Common myeloid progenitor, CD34-positive (primary cell): ENCODE results near the gene FBXO45. TPM values are rescaled to one million over a fixed set of nuclear protein-coding genes. Genes with fewer than 3 reads are reported as not detected.
"Not testable (repeated sequence)": the region's sequence is repeated elsewhere in the genome, so short reads cannot be mapped to it uniquely, and the experiment has no call there.

ENCODE experiments used
- CTCF ChIA-PET: fragments of 350-600 bp; sonication (Branson Sonifier 250); formaldehyde crosslinking; loops from one replicate; lab custom pipeline; 2021; ENCODE audit warnings: antibody characterized with exemption; lab: Charles Lee
- POLR2A ChIA-PET: fragments of 350-600 bp; sonication (Branson Sonifier 250); formaldehyde crosslinking; loops from one replicate; lab custom pipeline; 2021; ENCODE audit warnings: antibody characterized with exemption; lab: Charles Lee
- DNase-seq, 3 donors: peaks; one replicate each; pipeline versions ENCODE4 v3.0.0 to v3.0.0-alpha.2; 2013
- H3K27ac ChIP-seq, 2 experiments: 1 replicate in 1 of 2; 2 replicates in 1 of 2; pipeline ENCODE4 v1.7.0; 2013; ENCODE audit warnings: inconsistent platforms in 2 of 2, low read length in 2 of 2, mild to moderate bottlenecking in 2 of 2, low read depth in 1 of 2, moderate library complexity in 1 of 2; ENCODE audit not compliant: severe bottlenecking in 2 of 2, insufficient read depth in 1 of 2, poor library complexity in 1 of 2
- H3K27me3 ChIP-seq, 5 experiments: replicated peaks in 2 of 5; 1 replicate in 3 of 5; 2 replicates in 2 of 5; pipeline versions ENCODE4 v1.6.1 to v1.7.0; 2013; ENCODE audit warnings: low read length in 4 of 5, mild to moderate bottlenecking in 2 of 5, moderate library complexity in 2 of 5, inconsistent platforms in 1 of 5; ENCODE audit not compliant: insufficient read depth in 5 of 5, control insufficient read depth in 4 of 5
- H3K36me3 ChIP-seq, 4 experiments: 1 replicate in 2 of 4; 2 replicates in 2 of 4; pipeline versions ENCODE4 v1.6.1 to v1.7.0; 2013; ENCODE audit warnings: low read length in 3 of 4, control low read depth in 1 of 4, mild to moderate bottlenecking in 1 of 4; ENCODE audit not compliant: control insufficient read depth in 4 of 4, insufficient read depth in 4 of 4
- H3K4me1 ChIP-seq, 4 experiments: 1 replicate in 3 of 4; 2 replicates in 1 of 4; pipeline versions ENCODE4 v1.6.1 to v1.7.1; 2013; ENCODE audit warnings: low read length in 3 of 4, mild to moderate bottlenecking in 3 of 4, control low read depth in 1 of 4, inconsistent platforms in 1 of 4, moderate library complexity in 1 of 4; ENCODE audit not compliant: control insufficient read depth in 4 of 4, insufficient read depth in 4 of 4; ENCODE audit errors: control extremely low read depth in 1 of 4
- H3K4me3 ChIP-seq, 7 experiments: 1 replicate in 4 of 7; 2 replicates in 3 of 7; pipeline versions ENCODE4 v1.5.1 to v1.7.0; 2013; ENCODE audit warnings: mild to moderate bottlenecking in 7 of 7, low read length in 6 of 7, moderate library complexity in 6 of 7, inconsistent platforms in 2 of 7, low read depth in 2 of 7, control low read depth in 1 of 7; ENCODE audit not compliant: insufficient read depth in 4 of 7, control insufficient read depth in 1 of 7; ENCODE audit errors: extremely low read depth in 1 of 7
- H3K9me3 ChIP-seq, 5 experiments: 1 replicate in 4 of 5; 2 replicates in 1 of 5; pipeline versions ENCODE4 v1.6.1 to v1.7.1; 2013; ENCODE audit warnings: low read length in 4 of 5, mild to moderate bottlenecking in 2 of 5, inconsistent platforms in 1 of 5, low read depth in 1 of 5, moderate library complexity in 1 of 5; ENCODE audit not compliant: control insufficient read depth in 4 of 5, insufficient read depth in 2 of 5; ENCODE audit errors: control extremely low read depth in 1 of 5
- WGBS: methylation state at CpG from one replicate; pipeline ENCODE4 v1.1.5; 2013; ENCODE audit not compliant: insufficient coverage; 5-methylcytosine and 5-hydroxymethylcytosine counted together
- polyA plus RNA-seq: library from polyadenylated mRNA; unstranded; fragments of 120-200 nt; gene quantifications from one replicate; pipeline ENCODE4 v1.2.1, GENCODE V29; 2013

The FBXO45 gene, protein sequence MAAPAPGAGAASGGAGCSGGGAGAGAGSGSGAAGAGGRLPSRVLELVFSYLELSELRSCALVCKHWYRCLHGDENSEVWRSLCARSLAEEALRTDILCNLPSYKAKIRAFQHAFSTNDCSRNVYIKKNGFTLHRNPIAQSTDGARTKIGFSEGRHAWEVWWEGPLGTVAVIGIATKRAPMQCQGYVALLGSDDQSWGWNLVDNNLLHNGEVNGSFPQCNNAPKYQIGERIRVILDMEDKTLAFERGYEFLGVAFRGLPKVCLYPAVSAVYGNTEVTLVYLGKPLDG
- 12.2 TPM for polyA plus RNA-seq

DNA sequence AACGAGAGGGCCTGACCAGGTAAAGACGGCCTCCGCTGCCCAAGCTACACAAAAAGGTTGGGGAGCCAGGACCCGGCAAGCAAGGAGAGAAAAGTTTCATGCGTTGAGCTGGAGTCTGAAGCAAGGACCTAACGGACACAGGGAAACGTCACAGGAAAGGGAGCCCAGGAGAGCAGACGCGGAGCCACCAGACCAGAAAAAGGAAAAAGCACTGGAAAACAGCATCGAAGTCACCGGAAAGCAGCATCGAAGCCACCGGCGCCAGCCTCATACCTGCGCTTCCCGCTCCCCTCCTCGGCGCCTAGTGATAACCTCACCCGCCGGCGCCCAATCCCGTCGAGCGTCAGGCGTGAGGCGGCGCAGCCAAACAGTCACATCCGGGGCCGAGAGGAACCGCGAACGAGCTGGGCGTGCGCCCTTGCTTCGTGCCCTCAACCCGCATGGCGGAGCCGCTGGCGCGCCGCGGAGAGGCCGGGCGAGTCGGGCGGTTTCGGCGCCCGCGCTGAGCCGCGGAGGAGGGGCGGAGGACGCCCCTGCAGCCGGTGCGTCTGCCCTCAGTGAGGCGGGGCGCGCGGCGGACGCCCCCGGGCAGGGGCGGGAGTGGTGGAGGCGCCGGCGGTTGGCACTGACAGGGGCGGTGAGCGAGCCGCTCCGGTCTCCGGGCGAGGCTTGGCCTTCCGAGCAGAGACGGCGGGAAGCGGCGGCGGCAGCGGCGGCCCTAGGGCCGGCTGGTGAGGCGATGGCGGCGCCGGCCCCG, at the start of gene FBXO45, which contains the start of gene WDR53:
TSS of gene FBXO45 (plus strand) at position 415 of the 757 bp plus-strand sequence. CDS start at position 740, 325 bp downstream.
TSS of gene WDR53 (minus strand) at position 309 of the 757 bp plus-strand sequence. CDS start 7,079 bp downstream, outside the sequence.
- WGBS: under 1% methylated on average over 62 of the region's 87 CpGs

DNA sequence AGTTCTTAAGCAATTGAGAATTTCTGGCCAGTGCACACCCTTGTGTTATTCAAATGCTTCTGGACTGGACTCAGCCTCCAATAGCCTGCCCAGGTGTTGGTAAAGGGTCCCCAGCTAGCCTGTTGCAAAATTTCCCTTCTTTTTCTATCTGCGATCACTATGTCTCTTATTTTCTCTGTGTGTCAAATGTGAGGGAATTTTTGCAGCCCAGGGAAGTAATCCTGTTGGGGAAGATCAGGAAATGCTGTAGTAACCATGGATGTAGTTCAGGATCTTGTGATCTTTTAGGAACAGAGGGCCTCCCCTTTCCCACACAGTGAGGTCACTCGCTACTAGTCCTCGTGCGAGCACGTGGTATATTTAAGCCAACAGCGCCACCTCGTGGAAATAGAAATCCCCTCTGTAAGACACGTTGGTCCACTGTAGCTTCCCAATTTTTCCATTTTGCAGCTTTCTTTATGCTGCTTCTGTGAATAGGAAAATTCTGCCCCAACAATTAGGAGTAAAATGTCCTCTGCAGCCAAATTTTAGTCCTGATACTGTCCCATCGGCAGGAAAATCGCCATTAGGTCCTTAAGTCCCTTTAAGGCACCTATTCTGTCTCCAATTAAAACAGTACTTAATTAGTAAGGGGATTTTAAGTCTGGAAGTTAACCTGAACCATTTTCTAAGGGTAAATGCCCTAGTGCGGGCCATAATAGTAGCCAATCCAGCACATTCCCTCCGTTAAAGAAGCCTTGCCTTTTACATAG, 49.3 kb upstream of the FBXO45 start:
- ChIA-PET POLR2A (no interaction called here), CTCF (interaction anchor here (0.6 to 1.7 kb wide), 4 partner anchors 32 to 1125 kb away, joined by 3 to 5 read pairs (median 4); no protein-coding TSS in a partner anchor)
- Histone ChIP-seq H3K9me3 (peaks cover 0 to 58% (median 34%) of the 10 kb centered on the region in 5 experiments), H3K27me3 (no peaks in the 10 kb centered on the region), H3K36me3 (no peaks in the 10 kb centered on the region), H3K4me3 (peak overlapping the region in 1 of 7 experiments; percentile 4), H3K4me1 (no peaks in the 10 kb centered on the region), H3K27ac (no peak overlapping the region)
- DNase-seq: peak; percentile 49 to 69 (median 67)
- 43% methylated on average over 4 of the region's 12 CpGs for WGBS

More for the DNA sequence above, at the start of gene FBXO45, which contains the start of gene WDR53:
- ChIA-PET CTCF (interaction anchor here (0.6 to 2.1 kb wide), 5 partner anchors 40 to 245 kb away, joined by 3 to 11 read pairs (median 3); no protein-coding TSS in a partner anchor), POLR2A (interaction anchor here (0.5 to 1.2 kb wide), 4 partner anchors 38 to 144 kb away, joined by 3 to 4 read pairs (median 3); partner anchors contain the start of gene NRROS)
- Histone ChIP-seq H3K4me1 (peaks cover 10 to 52% (median 43%) of the 10 kb centered on the region in 4 experiments), H3K27ac (peak within 1 kb of the TSS; percentile 90 to 94), H3K4me3 (peak within 1 kb of the TSS; percentile 84 to 100 (median 97)), H3K36me3 (peaks cover 3 to 7% (median 5%) of the 10 kb centered on the region in 4 experiments), H3K27me3 (no peaks in the 10 kb centered on the region), H3K9me3 (no peaks in the 10 kb centered on the region)
- peak; percentile 94 to 98 (median 97) for DNase-seq

DNA sequence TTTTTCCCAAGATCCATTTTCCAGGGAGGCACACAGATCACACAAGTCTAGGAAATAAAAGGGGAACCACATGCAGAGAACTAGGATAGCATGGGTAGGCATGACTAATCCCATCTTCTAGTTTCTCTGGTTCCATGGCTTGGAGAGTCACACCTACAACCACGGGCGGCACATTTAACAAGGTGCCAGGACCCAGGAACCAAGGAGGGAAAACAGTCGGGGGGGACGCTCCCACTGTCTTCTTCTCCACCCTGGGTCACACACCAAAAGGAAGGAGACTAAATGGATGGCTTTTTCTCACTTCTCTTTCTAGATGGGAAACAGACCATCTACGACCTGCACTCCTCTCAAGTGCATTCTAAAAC, 48.8 kb upstream of the FBXO45 start:
- peak in 2 of 3 donors; percentile 32 to 44 for DNase-seq
- 89% methylated on average over 3 of the region's 5 CpGs for WGBS
- H3K9me3 ChIP-seq: peaks cover 0 to 58% (median 34%) of the 10 kb centered on the region in 5 experiments
- ChIA-PET CTCF (interaction anchor here (0.6 to 1.7 kb wide), 2 partner anchors 9 to 32 kb away, joined by 3 to 5 read pairs; no protein-coding TSS in a partner anchor), POLR2A (no interaction called here)
- H3K4me3 ChIP-seq: peak overlapping the region in 1 of 7 experiments; percentile 36
- H3K27ac ChIP-seq: no peak overlapping the region
- no peaks in the 10 kb centered on the region for H3K36me3 ChIP-seq
- H3K27me3 ChIP-seq: no peaks in the 10 kb centered on the region
- H3K4me1 ChIP-seq: no peaks in the 10 kb centered on the region

DNA sequence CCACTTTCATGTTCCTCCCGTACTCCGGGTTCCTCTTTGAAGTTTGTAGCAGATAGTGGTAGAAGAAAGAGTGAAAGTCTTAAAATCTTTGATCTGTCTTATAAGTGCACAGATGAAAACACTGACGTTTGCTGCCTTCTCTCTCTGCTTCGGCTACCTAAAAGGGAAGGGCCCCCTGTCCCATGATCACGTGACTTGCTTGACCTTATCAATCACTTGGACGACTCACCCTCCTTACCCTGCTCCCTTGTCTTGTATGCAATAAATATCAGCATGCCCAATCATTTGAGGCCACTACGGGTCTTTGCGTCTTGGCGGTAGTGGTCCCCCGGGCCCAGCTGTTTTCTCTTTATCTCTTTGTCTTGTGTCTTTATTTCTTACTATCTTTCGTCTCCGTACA, 47.2 kb upstream of the FBXO45 start:
- H3K9me3 ChIP-seq: peaks cover 0 to 56% (median 34%) of the 10 kb centered on the region in 5 experiments
- 95% methylated on average over 6 of the region's 12 CpGs for WGBS
- CTCF ChIA-PET: interaction anchor here (1.0 to 5.4 kb wide), 4 partner anchors 32 to 69 kb away, joined by 3 to 49 read pairs (median 4); no protein-coding TSS in a partner anchor
- H3K36me3 ChIP-seq, H3K27ac ChIP-seq, POLR2A ChIA-PET, H3K4me1 ChIP-seq, H3K27me3 ChIP-seq, H3K4me3 ChIP-seq, DNase-seq: not testable (repeated sequence)

DNA sequence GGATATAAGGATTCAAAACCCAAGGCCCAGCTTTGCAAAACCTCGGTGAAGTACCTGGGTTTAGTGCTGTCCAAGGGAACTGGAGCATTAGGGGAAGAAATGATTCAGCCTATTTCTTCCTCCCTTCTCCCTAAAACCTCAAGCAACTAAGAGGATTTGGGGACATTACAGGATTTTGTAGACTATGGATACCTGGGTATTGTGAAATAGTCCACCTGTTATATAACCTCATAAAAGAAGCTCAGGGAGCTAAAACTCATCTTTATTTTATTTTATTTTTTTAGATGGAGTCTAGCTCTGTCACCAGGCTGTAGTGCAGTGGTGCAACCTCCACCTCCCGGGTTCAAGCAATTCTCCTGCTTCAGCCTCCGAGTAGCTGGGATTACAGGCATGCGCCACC, 44.6 kb upstream of the FBXO45 start:
- ChIA-PET CTCF (interaction anchor here (0.6 to 5.4 kb wide), 12 partner anchors 14 to 256 kb away, joined by 3 to 49 read pairs (median 4); partner anchors contain the start of genes FBXO45 and WDR53), POLR2A (interaction anchor here (0.6 kb wide), 1 partner anchor 17 kb away, joined by 5 read pairs; no protein-coding TSS in a partner anchor)
- H3K4me3 ChIP-seq: no peak overlapping the region
- no peak overlapping the region for H3K27ac ChIP-seq
- DNase-seq: no peak
- no peaks in the 10 kb centered on the region for H3K36me3 ChIP-seq
- no peaks in the 10 kb centered on the region for H3K27me3 ChIP-seq
- H3K9me3 ChIP-seq: peaks cover 0 to 34% (median 25%) of the 10 kb centered on the region in 5 experiments
- 100% methylated on average over 3 of the region's 4 CpGs for WGBS
- peaks cover 0 to 4% (median 3%) of the 10 kb centered on the region in 4 experiments for H3K4me1 ChIP-seq

DNA sequence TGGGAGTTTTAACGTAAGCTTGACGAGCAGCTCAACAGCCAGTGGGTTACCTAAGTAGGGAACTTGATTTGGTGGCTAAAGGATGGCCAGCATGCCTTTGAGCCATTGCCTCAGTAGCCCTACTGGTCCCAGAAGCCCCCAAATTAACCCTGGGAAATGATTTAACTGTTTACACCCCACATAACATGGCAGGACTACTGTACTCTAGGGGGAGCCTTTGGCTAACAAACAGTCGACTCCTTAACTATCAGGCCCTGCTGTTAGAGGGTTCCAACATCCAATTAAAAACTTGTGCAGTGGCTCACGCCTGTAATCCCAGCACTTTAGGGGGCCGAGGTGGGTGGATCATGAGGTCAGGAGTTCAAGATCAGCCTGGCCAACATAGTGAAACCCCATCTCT, 43.9 kb upstream of the FBXO45 start:
- Histone ChIP-seq H3K9me3 (peaks cover 0 to 27% (median 19%) of the 10 kb centered on the region in 5 experiments), H3K27me3 (no peaks in the 10 kb centered on the region), H3K4me1 (peaks cover 0 to 8% (median 5%) of the 10 kb centered on the region in 4 experiments), H3K27ac (no peak overlapping the region), H3K36me3 (no peaks in the 10 kb centered on the region), H3K4me3 (no peak overlapping the region)
- peak in 2 of 3 donors; percentile 51 to 54 for DNase-seq
- 79% methylated on average over 4 of the region's 5 CpGs for WGBS
- POLR2A ChIA-PET: no interaction called here
- CTCF ChIA-PET: interaction anchor here (0.6 to 5.4 kb wide), 10 partner anchors 15 to 271 kb away, joined by 3 to 49 read pairs (median 4); no protein-coding TSS in a partner anchor
